ENCODE data around the gene MACROH2A1.

Gene MACROH2A1

GRCh38 chr5:135398855-135399793 lies at the start of gene MACROH2A1:
TSS of gene MACROH2A1 (minus strand) at chr5:135399231. CDS start at chr5:135389093, 10,138 bp downstream.
- FAIRE-seq, result no peak

- FAIRE-seq, result no peak
Measured at GRCh38 chr5:135448071-135448739, 49.2 kb upstream of the MACROH2A1 start.

DNA sequence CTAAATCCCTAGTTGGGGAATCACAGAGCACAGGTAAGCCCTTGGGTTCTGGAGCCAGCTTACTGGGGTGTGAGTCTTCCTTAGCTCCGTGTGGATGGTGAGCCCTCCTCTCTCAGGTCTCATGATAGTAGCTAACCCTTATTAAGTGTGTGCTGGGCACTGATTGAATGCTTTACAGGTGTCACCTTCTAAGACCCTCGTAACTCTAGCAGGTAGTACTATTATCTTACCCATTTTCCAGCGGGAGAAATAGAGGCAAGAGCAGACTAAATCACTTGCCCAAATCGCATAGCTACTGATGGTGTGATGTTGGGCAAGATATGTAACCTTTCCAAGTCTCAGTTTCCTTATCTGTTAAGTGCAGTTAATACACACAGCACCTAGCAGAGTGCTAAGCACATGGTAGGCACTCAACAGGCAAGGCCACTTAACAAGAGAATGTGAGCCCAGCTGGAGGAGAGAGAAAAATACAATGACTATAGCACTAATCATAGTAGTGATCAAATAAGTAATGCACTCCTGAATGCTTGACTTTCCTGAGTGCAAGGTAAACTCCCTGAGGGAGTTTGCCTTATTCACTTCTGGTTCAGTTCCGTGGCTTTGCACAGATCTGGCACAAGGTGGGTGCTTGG lies 48.4 kb upstream of the MACROH2A1 start, which contains the start of gene DCANP1:
TSS of gene DCANP1 (minus strand) at position 51 of the 632 bp plus-strand sequence. CDS start 240 bp downstream, outside the sequence.
- FAIRE-seq, result no peak

DNA sequence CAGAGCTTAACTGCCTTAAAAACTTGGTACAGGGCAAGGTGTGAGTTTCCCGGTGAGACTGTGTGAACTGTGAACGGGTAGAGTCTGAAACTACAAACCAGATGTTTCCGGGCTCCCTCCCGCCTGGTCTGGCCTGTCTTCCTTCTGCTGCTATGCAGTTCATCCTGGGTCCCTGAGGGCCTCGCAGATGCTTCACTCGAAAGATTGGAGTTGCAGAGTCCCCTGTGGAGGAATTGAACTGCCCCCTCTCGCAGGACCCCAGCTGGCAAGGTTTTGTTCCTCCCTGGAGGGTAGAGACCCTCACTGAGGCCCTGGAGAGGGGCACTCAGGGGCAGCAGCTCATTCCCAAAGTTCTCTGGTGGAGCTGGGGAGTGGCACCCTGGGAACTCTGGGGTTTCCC lies 47.6 kb upstream of the MACROH2A1 start:
- no peak for FAIRE-seq

DNA sequence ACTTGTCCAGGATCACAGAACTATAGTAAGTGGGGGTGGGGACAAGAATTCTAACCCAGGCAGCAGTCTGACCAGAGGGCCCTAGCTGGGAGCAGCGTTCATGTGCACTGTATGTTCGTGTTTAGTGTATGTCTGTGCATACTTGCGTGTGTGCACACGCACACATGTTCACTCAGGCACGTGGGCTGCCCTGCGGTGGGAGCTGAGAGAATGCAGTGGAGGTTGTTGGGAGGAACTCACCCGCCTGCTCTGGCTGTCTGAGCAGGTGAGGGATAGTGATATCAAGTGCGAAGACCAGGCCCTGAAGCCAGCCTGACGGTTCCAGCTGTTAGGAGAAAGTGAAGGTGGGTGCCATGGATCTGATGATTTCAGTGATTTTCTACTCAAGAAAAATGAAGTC lies 47.2 kb upstream of the MACROH2A1 start:
- no peak for FAIRE-seq

DNA sequence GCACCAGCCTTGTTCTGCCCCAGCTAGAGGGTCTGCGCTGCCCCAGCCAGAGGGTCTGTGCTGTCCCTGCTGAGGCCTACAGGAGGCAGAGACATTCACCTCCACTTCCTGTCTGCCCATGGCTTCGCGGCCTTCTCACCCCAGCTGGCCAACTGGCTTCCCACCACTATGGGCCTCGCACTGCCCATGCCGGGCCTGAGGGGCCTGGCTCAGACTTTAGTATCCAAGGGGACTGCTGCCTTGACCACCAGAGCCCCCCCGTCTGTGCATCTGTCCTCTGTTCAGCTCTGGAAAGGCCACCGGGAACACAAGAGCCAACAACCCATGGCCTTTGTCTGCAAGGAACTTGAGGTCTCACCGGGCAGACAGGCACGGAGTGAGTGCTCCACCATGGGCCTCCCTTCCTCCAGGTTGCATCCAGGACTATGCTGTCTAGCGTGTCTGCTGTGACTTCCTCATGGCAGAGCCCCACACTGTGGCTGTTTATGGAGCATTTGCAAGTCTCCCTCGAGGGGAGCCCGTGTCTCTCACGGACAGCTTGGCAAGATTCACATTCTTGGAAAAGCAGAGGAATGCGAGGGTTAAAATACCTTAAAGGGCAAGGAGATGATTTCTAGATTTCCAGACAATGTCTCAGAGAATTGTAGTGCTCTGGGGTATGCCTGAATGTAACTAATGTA lies 46.4 kb upstream of the MACROH2A1 start:
- no peak for FAIRE-seq

- no peak for FAIRE-seq
Measured at GRCh38 chr5:135444881-135445280, 45.9 kb upstream of the MACROH2A1 start.

GRCh38 chr5:135444360-135444759 lies 45.3 kb upstream of the MACROH2A1 start:
- no peak for FAIRE-seq

DNA sequence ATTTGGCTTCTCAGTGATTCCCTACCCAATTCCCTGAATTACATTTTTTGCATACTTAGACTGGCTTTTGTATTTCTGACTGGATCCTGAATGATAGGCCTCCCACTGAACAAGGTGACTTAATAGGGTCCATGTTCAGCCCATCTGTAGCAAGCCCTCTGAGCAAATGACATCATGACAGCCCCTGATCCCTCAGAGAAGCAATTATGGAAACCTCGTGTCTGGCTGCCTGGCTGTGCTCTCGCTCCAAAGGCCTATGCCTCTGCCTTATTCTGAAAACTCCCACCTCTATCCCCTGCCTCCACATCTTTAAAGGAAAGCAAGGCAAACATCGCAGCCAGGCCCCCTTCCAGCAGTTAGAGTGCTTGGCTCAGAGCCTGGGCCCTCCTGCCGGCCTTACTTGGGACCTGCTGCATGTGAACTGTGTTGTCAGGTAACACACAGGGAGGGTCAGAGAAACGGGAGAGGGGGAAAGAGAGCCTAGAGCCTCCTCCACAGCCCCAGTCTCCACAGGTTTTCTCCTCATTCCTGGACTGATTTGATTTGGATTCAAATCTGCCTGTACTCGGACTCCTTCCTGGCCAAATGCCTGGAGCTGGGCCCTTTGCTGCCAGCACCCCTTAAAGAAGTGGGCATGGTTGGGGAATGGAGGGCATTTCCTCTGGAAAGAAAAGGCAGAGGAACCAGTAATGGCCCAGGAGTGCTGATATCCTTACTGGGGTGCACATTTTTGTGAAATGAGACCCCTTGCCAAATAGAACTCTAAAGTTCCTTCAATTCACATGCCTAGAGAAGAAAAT lies 44.3 kb upstream of the MACROH2A1 start:
- FAIRE-seq, result no peak

DNA sequence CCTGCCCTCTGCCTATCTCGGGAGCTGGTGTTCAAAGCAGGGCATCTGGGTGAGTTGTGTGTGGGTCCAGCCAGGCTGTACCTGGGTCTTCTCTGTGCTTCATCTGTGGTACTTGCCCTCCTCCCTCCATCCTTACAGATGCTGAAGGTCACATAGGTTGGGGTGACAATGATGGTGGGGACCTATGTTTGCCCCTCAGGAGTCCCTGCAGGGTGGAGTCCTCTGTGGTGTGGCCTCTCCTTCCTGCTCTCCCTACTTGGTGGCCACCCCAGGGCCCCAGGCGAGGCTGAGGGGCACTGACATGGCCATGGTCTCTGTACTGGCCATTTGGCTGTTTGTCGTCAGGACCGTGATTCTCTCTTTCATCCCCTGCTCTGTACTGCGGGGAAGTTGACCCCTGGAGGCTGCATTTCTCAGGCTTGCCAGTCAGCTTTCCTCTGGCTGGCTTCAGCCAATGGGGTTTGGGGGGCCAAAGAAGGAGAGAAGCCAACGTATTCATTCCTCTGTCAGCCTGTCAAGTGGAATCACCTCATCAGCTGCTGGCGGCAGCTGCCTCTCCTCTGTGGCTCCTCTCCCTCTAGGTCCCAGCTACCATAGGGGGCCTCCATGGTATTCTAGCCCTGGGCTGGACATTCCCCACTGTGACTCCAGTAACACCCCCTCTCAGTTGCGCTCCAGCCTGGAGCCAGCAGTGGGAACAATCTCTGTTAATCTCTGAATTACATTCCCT lies 43.6 kb upstream of the MACROH2A1 start:
- no peak for FAIRE-seq

DNA sequence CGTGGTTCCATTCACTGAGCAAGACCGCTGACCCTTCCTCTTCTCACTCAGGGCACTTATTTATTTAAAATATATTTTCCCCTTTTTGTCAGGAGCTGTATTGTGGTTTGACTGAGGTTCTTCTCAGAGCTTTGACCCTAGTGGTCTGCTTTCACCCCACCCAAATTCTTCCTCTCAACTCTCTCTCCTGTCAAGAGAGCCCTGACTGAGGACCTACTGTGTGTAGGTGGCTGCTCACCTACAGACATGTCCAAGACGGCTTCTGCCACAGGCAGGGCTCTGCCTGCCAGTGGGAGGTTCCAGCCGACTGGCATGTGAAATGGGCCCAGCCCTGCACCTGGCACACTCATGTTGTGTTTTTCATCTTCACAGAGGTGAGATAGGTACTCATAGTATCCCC lies 42.9 kb upstream of the MACROH2A1 start:
- no peak for FAIRE-seq

DNA sequence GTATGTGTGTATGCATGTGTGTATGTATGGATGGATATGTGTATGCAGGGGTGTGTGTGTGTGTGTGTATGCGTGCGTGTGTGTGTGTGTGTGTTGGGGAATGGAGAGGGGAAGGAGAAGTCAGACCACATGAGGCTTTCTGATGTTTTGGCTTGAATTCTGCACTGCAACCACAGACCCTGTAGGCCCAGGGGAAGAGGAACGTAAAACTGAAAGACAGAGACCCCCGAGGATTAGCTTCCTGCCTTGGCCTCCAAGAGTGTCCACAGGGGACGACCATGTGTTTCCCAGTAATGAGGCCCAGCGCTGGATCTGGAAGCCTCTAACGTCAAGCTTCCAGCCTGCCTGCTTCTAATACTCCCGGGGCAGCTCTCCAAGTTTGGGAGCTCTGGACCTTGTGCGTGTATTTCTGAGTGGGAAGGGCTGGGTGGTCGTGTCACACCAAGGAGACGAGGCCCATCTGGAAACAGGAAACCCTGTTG lies 42.4 kb upstream of the MACROH2A1 start:
- no peak for FAIRE-seq

GRCh38 chr5:135440916-135441315 lies 41.9 kb upstream of the MACROH2A1 start:
- FAIRE-seq, result no peak

GRCh38 chr5:135439231-135440205 lies 40.5 kb upstream of the MACROH2A1 start:
- FAIRE-seq, result no peak

GRCh38 chr5:135438636-135439221 lies 39.7 kb upstream of the MACROH2A1 start:
- no peak for FAIRE-seq

- no peak for FAIRE-seq
Measured at GRCh38 chr5:135437796-135438560, 38.9 kb upstream of the MACROH2A1 start.

DNA sequence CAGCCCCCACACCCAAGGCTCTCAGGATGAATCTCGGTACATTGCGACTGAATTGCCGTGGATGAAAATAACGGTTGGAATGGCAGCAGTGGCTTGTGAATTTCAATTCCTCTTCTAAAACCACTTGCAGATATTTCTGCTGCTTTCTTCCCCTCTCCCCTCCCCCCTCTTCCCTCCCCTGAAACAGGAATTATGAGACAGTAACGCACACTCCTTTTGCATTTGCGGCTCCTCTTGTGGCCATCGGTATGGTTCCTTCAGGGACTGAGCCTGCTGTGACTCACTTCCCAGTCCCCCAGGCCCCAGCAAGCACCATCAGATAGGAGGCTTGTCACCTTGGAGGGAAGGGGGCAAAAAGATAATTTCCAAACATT lies 38.4 kb upstream of the MACROH2A1 start:
- FAIRE-seq, result no peak

GRCh38 chr5:135436951-135437418 lies 38.0 kb upstream of the MACROH2A1 start:
- no peak for FAIRE-seq

All from TTC549 (cell line).